ENCODE data around the gene ZNF578. TPM values are rescaled to one million over a fixed set of nuclear protein-coding genes. Genes with fewer than 3 reads are reported as not detected.

Gene ZNF578
- total and polyA plus RNA-seq, 2 of the 8 experiments (the other 6 are each of a cell fraction or from before 2014, with no cell fraction given): 1.6 to 4.2 TPM

- Histone ChIP-seq H2AK5ac (ENCODE audit: low read depth, low read length) (no peak overlapping the region), H3K36me3 (ENCODE audit: control insufficient read depth in 2 of 4, insufficient read depth in 4 of 4, low read length in 3 of 4) (no peaks in the 10 kb centered on the region), H3K18ac (ENCODE audit: extremely low read depth, low read length) (no peak overlapping the region), H4K20me1 (replicated peaks in 1 of 2; ENCODE audit: control insufficient read depth in 1 of 2, insufficient read depth in 2 of 2, low read length in 2 of 2) (peaks cover 0 to 3% of the 10 kb centered on the region in 2 experiments), H3K4me1 (replicated peaks in 1 of 4; ENCODE audit: control insufficient read depth in 3 of 4, insufficient read depth in 4 of 4, low read length in 3 of 4) (peaks cover 0 to 2% (median 0%) of the 10 kb centered on the region in 4 experiments; a peak in 1 of 7 replicates), H2BK120ac (replicated peaks; ENCODE audit: low read depth, low read length) (no peak overlapping the region), H3K27me3 (replicated peaks in 1 of 4; ENCODE audit: control insufficient read depth in 3 of 4, extremely low read depth in 1 of 4, insufficient read depth in 3 of 4, low read length in 3 of 4) (no peaks in the 10 kb centered on the region; a peak in 1 of 7 replicates), H3K14ac (ENCODE audit: insufficient read length) (no peak overlapping the region), H2BK5ac (ENCODE audit: low read depth, low read length) (no peak overlapping the region), H3K27ac (ENCODE audit: low read depth, low read length) (no peak overlapping the region), H3K9ac (replicated peaks in 1 of 4; ENCODE audit: extremely low read depth in 1 of 4, low read depth in 3 of 4, low read length in 3 of 4) (no peak overlapping the region), H3K79me1 (ENCODE audit: low read depth, low read length) (no peaks in the 10 kb centered on the region), H2BK12ac (ENCODE audit: low read depth, low read length) (no peak overlapping the region), H4K91ac (replicated peaks; ENCODE audit: insufficient read length, low read length) (no peak overlapping the region), H3K56ac (replicated peaks; ENCODE audit: insufficient read length, low read depth, low read length) (no peak overlapping the region), H2AFZ (ENCODE audit: low read length) (no peak overlapping the region), H3K23ac (ENCODE audit: insufficient read length) (no peak overlapping the region), H2BK15ac (ENCODE audit: low read length) (no peak overlapping the region), H3K4me2 (ENCODE audit: insufficient read depth in 1 of 2, low read depth in 2 of 2, low read length in 2 of 2) (no peak overlapping the region), H4K8ac (ENCODE audit: extremely low read depth, insufficient read depth, low read length) (no peak overlapping the region), H3K4ac (replicated peaks; ENCODE audit: insufficient read length, low read depth, low read length) (no peak overlapping the region), H4K5ac (ENCODE audit: insufficient read length, low read depth, low read length) (no peak overlapping the region), H3K9me3 (ENCODE audit: insufficient read depth in 2 of 2, low read depth in 1 of 2, low read length in 1 of 2) (no peaks in the 10 kb centered on the region), H3K79me2 (ENCODE audit: control insufficient read depth in 1 of 2, insufficient read depth in 2 of 2, low read length in 2 of 2) (peaks cover 0 to 8% of the 10 kb centered on the region in 2 experiments; a peak in 2 of 4 replicates), H3K4me3 (ENCODE audit: extremely low read depth in 1 of 4, insufficient read depth in 2 of 4, low read depth in 3 of 4, low read length in 4 of 4) (no peak overlapping the region), H3K23me2 (ENCODE audit: low read depth, low read length) (peaks cover 8% of the 10 kb centered on the region), H2BK20ac (ENCODE audit: low read length) (no peak overlapping the region)
- no peak for DNase-seq (ENCODE audit: low read depth in 1 of 2, low spot score in 2 of 2)
- no peak for FAIRE-seq
- WGBS, 2 experiments (ENCODE audit: extremely low coverage in 1 of 2, insufficient coverage in 1 of 2, insufficient read length in 1 of 2, insufficient replicate concordance in 2 of 2, low coverage in 1 of 2, low lambda C conversion rate in 2 of 2, missing lambda C conversion rate in 1 of 2): 82% methylated on average over 5 of the region's 5 CpGs; no CpG with 5 or more reads in 1 of the 2 experiments
- ChIA-PET CTCF (ENCODE audit: partially characterized antibody) (no interaction called here), POLR2A (ENCODE audit: partially characterized antibody) (interaction anchor here (0.8 kb wide), 1 partner anchor 169 kb away, joined by 3 read pairs; no protein-coding TSS in a partner anchor)
- no peak for TF ChIP-seq HDAC6 (IDR thresholded peaks at IDR 0.05; ENCODE audit: low read depth, low read length)
- TF ChIP-seq CTCF (IDR thresholded peaks at IDR 0.05; ENCODE audit: control extremely low read depth in 1 of 3, insufficient read depth in 1 of 3, low read depth in 1 of 3, low read length in 3 of 3): no peak
- no peak for TF ChIP-seq RNF2 (IDR thresholded peaks at IDR 0.05; ENCODE audit: borderline replicate concordance, low read depth, low read length, missing control alignments, poor library complexity, severe bottlenecking)
- no peak for TF ChIP-seq CBX8 (IDR thresholded peaks at IDR 0.05; ENCODE audit: borderline replicate concordance, low read depth, low read length)
- no peak for TF ChIP-seq TAF1 (IDR thresholded peaks at IDR 0.05; ENCODE audit: low read depth, low read length)
- no peak for TF ChIP-seq TEAD4 (IDR thresholded peaks at IDR 0.05; ENCODE audit: low read depth, low read length)
- no peak for TF ChIP-seq CEBPB (IDR thresholded peaks at IDR 0.05; ENCODE audit: low read depth, low read length)
- TF ChIP-seq BRCA1 (IDR thresholded peaks at IDR 0.05; ENCODE audit: low read depth, low read length): no peak
- TF ChIP-seq EZH2 (IDR thresholded peaks at IDR 0.05; ENCODE audit: low read depth, low read length, severe bottlenecking): no peak
- TF ChIP-seq CREB1 (IDR thresholded peaks at IDR 0.05): no peak
- TF ChIP-seq SIX5 (IDR thresholded peaks at IDR 0.05; ENCODE audit: low read depth, low read length): no peak
- no peak for TF ChIP-seq CHD2 (IDR thresholded peaks at IDR 0.05; ENCODE audit: low read length)
Measured at GRCh38 chr19:52533901-52534300, 80.5 kb downstream of the ZNF578 start.

All from H1 (cell line).